GM18517 (cell line): ENCODE results near the gene CAPN11.

ENCODE experiments used
- ATAC-seq: cut with Tn5 transposase; IDR thresholded peaks from one replicate; pipeline ENCODE4 v1.9.1; 2021; ENCODE audit warnings: mild to moderate bottlenecking, moderate library complexity; ENCODE audit not compliant: unreplicated experiment

The CAPN11 gene

DNA sequence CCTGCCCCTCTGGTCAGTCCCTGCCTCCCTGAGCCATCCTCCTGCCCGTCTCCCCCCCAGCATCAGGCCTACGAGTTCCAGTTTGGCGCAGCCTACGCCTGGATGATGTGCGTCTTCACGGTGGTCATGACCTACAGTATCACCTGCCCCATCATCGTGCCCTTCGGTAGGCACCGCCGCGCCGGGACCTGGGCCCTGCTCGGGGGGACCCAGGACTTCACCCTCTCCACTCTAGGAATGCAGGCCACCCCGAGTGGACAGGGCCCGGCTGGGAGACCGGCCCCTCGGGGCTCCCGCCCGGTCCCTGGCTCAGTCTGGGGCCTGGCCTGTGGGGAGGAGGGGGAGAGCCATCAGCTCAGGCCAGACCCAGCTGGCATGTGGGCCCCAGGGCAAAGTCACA is 6.1 kb upstream of the CAPN11 start:
- ATAC-seq: no peak

DNA sequence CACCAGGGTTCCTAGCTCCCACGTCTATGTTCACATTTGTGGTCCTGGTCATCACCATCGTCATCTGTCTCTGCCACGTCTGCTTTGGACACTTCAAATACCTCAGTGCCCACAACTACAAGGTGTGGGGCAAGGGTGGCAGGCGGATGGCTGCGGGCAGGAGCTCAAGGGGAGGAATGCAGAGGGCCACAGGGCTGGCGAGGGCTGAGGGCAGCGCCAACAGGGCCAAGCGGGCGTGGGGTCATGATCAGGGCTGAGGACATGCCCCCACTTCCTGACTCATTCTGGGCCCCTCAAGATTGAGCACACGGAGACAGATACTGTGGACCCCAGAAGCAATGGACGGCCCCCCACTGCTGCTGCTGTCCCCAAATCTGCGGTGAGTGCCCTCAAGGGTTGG is 4.6 kb upstream of the CAPN11 start:
- no peak for ATAC-seq

DNA sequence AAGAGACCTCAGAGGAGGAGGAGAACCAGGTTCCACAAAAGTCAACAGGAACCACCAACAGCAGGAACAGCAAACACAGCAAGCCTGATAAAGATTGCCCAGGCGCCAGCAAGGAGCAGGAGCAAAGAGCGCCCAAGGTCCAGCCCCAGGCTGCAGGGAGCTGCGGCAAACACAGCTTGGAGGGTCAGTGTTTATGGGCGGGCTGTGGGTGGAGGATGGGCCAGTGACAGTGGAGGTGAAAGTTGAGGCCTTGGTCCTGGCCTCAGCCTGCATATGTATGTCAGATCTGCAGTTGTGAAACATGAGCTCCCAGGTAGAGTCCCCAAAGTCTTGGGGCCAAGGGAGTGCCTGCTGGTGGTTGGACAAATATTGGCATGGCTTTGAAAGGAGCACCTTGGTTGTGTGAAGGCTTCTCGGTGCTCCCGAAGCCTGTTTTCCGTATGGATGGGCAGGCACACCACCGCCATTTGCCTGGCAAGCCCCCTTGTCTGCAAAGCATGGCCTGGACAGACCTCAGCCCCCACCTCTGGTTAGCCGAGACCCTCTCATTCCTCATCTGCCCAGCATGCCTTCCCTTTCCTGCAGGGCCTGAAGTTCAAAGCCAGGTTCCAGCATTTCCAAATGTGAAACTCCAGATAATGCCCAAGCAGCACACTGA is 2.0 kb upstream of the CAPN11 start:
- ATAC-seq: no peak

DNA sequence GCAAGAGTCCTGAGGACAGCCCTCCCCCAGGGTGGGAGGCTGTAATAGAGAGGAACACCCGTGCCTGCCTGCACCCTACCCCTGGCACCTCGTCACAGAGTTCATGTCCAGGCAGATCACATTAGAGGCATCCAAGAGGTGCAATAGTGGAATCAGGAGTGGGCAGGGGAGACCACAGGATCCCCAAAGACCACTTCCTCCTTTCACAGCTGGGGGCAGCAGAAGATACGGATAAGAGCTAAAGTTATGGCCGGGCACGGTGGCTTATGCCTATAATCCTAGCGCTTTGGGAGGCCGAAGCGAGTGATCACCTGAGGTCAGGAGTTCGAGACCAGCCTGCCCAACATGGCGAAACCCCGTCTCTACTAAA is 1.5 kb upstream of the CAPN11 start:
- ATAC-seq: no peak

DNA sequence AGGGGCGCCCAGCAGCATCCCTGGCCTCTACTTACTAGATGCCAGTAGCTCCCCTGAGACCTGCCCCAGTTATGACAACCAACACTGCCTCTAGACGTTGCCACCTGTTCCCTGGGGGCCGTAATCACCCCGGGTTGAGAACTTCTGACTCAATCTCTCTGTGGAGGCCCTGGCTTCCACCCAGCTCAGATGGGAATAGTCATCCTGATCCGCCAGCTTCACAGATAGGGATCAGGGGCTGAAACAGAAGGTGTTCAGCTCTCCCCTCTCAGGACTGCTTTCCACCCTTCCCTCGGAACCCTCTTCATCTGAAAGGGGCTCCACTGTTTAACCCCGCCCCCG is 3.3 kb downstream of the CAPN11 start:
- ATAC-seq: no peak

DNA sequence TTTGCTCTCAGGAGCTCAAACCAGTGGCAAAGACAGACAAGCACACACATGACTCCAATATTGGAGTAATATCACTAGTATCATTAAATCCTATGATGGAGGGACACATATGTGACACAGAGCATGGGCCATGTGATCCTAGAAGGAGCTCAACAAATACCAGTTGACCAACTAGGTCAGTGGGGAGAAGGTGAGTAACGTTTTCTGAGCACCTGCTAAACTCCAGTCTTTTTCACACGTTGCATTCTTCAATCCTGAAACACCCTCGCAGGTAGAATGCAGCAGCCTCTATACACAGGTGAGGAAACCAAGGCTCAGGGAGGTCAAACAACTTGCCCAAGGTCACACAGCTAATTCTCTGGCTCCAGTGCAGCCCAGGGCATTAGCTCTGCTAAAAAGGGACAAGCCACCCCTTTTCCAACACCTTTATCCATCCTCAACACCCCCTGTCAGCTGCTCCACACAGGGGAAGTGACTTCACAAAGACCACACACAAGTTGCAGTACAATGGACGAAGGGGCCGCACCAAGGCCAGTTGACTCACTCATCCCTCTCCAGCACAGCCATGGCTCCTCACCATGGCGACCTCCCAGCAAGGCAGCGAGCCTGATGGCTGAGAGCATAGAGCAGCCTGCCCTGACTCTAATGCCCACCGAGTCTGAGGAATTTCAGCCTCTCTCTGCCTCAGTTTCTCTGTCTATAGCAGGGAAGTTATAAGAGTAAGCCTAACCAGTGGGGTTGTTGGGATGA is 4.4 kb downstream of the CAPN11 start:
- no peak for ATAC-seq

DNA sequence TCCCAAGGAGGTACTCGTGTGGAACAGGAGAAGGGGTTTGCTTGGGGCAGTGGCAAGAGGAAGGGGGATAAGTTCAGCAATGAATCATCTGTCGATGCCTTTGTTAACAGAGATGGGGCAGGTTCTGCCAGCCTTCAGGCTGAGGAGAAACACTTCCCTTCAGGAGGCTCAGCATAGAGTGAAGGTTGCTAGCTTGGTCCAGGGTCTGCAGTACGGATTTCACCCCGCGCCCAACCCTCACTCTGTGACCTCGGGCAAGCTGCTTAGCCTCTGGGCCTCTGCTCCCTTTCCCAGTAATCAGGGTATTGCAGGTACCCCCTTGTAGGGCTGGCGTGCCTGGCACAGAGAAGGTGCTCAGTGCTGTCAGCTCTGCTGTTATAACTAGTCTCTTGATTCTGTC is 7.5 kb downstream of the CAPN11 start:
- ATAC-seq: no peak

DNA sequence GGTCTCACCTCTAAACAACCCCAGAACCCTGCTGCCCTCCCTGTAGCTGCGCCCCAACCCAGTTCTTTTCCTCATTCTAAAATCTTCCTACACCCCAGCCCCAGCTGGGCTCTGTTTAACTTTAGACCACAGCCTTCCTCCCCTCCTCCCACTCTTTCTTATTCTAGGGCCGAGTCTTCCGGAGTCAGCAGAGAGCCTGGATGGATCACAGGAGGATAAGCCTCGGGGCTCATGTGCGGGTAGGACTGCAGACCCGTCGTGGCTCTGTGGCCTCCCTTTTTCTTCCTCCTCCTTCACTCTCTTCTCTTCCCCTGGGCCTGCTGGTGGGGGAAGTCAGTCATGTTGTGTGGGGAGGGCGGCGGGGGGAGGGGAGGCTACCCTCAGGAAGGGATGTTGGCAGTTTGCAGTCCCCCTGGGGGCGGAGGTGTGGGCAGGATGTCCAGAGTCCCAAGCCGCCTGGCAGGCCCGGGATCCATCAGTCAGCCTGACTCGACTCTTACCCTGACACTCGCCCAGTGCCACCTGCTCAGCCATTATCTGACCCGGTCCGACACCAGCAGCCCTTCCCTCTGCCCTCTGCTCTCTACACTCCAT is 8.1 kb downstream of the CAPN11 start:
- ATAC-seq: no peak

DNA sequence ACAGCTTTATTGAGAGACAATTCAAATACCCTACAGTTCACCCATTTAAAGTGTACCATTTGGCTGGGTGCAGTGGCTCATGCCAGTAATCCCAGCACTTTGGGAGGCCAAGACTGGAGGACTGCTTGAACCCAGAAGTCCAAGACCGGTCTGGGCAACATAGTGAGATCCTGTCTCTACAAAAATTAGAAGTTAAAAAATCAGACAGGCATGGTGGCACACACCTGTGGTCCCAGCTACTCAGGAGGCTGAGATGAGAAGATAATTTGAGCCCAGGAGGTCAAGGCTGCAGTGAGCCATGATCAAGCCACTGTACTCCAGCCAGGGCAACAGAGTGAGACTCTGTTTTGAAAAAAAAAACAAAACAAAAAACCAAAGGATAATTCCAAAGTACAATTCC is 8.9 kb downstream of the CAPN11 start:
- ATAC-seq: no peak

DNA sequence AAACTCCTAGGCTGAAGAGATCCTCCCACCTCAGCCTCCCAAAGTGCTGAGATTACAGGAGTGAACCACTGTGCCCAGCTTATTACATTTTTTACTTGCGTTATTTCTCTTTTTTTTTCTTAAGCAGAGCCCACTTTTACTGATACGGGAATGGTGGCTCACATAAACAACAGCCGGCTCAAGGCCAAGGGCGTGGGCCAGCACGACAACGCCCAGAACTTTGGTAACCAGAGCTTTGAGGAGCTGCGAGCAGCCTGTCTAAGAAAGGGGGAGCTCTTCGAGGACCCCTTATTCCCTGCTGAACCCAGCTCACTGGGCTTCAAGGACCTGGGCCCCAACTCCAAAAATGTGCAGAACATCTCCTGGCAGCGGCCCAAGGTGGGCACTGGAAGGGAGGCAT is 10.5 kb downstream of the CAPN11 start:
- no peak for ATAC-seq

DNA sequence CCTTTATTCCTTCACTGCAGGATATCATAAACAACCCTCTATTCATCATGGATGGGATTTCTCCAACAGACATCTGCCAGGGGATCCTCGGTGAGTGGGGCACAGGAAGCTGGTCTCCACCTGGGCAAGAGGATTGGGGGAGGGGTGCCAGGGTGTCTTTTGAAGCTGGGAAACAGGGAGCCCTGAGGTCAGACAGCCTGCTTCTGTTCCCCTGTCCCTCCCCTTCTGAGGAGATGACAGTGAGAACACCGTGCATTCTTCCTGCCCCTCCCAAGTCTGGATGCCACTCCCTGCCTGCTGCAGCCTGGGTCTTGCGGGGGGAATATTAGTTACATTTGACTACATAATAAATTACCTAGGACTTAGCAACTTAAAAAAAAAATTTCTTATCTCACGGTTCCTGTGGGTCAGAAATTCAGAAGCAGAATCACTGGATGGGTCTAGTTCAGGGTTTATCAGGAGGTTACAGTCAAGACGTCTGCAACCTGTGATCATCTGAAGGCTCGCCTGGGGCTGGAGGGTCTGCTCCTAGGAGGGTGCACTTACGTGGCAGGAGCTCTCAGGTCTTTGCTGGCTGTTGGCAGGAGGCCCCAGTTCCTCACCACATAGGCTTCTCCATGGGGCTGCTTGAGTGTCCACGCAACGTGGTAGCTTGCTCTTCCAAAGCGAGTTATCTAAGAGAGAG is 11.4 kb downstream of the CAPN11 start:
- no peak for ATAC-seq

DNA sequence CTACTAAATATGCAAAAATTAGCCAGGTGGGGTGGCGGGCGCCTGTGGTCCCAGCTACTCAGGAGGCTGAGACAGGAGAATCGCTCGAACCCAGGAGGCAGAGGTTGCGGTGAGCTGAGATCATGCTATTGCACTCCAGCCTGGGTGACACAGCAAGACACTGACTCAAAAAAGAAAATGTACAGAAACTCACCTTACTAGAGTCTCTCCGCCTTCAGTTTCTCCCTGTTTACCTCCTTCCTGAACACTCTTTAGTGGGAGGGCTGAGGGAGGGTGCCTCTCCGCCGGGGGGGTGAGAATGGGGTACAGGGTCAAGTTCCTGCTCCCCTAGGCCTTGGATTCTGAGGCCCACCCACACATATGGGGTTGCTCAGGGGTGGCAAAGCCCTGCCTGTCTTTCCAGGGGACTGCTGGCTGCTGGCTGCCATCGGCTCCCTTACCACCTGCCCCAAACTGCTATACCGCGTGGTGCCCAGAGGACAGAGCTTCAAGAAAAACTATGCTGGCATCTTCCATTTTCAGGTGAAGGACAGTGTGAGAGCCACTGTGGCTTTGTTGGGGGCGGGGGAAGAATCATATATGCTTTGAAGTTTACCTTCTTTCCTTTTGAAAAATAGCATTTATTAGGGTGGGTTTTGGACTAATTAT is 13.4 kb downstream of the CAPN11 start:
- no peak for ATAC-seq

DNA sequence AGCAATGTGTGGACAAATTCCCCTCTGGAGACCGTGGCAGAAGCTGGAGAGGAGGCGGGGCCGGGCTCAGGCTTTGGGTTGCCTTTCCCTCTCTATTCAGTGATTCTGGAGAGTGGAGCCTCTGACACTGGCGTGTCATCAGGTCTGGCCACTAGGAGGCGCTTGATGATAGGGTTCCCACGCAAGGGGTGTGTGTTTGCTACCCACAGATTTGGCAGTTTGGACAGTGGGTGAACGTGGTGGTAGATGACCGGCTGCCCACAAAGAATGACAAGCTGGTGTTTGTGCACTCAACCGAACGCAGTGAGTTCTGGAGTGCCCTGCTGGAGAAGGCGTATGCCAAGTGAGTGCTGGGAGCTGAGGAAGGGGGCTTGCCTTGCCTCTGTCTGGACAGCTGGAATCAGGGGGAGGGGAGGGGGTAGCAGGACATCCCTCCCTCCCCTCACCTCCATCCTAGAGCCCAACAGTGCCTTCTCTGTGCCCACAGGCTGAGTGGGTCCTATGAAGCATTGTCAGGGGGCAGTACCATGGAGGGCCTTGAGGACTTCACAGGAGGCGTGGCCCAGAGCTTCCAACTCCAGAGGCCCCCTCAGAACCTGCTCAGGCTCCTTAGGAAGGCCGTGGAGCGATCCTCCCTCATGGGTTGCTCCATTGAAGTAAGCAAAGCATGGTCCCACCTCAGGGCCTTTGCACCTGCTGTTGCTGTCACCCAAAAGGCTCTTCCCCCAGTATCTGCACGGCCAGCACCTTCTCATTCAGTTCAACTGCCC is 14.3 kb downstream of the CAPN11 start:
- ATAC-seq: peak; percentile 60

DNA sequence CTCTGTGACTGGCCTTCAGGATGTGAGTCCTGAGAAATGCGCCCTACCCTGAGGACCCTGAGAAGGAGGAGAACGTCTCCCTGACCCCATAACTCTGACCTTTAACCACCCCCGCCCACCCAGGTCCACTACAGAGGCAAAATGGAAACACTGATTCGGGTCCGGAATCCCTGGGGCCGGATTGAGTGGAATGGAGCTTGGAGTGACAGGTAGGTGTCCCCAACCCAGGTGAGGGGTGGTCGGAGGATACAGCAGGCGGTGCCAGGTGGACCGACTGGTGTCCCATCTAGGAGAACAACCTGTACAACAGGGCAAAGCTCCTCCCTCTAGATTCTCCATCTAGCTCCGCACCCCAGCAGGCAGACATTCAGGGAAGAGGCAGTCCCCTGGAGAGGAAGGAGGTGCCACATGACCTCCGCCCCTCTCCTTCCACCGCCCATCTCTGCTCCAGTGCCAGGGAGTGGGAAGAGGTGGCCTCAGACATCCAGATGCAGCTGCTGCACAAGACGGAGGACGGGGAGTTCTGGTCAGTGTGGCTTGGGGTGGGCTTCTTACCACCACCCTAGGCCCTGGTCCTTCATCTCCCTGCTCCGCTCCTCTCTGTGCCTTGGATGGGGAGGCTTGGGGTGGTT is 17.6 kb downstream of the CAPN11 start:
- no peak for ATAC-seq

DNA sequence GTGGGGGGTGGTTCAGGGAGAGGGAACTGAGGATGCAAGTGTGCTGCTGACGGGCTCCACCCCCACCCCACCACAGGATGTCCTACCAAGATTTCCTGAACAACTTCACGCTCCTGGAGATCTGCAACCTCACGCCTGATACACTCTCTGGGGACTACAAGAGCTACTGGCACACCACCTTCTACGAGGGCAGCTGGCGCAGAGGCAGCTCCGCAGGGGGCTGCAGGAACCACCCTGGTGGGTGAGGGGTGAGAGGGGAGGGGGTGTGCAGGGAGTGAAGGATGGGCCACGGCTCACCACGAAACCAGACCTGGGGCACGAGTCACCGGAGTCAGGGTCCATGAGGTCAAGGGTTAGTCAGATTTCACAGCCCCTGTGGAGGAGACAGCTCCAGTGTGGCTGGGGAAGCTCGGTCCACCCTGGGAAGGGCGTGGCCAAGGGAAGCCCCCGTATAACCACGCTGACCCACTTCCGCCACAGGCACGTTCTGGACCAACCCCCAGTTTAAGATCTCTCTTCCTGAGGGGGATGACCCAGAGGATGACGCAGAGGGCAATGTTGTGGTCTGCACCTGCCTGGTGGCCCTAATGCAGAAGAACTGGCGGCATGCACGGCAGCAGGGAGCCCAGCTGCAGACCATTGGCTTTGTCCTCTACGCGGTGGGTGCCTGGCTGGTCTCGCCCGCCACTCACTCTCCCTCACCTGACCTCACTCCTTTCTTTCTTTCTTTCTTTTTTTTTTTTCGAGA is 18.3 kb downstream of the CAPN11 start:
- ATAC-seq: peak; percentile 47

DNA sequence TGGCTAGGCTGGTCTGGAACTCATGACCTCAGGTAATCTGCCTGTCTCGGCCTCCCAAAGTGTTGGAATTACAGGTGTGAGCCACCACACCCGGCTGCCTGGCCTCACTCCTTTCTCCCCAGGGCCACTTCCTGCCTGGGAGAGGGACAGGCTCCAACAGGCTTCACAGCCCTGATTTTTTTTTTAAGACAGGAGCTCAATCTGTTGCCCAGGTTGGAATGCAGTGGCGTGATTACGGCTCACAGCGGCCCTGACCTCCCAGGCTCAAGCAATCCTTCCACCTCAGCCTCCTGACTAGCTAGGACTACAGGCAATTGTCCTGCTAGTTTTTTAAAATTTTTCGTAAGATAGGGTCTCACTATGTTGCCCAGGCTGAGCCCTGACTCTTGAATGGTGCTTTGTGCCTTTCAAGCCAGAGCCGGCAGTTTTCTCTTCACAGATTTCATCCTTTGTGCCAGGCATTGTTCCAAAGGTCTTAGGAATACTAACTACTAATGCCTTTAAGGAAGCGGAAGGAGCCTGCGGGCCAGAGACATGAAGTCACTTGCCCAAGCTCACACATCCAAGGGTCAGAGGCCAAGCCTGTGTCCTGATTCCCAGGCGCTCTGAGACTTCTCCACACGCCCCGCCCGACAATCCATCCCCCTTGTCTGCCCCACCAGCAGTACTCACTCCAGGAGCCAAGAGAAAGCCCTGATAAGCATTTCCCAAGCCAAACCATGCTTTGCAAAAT is 19.2 kb downstream of the CAPN11 start:
- no peak for ATAC-seq

DNA sequence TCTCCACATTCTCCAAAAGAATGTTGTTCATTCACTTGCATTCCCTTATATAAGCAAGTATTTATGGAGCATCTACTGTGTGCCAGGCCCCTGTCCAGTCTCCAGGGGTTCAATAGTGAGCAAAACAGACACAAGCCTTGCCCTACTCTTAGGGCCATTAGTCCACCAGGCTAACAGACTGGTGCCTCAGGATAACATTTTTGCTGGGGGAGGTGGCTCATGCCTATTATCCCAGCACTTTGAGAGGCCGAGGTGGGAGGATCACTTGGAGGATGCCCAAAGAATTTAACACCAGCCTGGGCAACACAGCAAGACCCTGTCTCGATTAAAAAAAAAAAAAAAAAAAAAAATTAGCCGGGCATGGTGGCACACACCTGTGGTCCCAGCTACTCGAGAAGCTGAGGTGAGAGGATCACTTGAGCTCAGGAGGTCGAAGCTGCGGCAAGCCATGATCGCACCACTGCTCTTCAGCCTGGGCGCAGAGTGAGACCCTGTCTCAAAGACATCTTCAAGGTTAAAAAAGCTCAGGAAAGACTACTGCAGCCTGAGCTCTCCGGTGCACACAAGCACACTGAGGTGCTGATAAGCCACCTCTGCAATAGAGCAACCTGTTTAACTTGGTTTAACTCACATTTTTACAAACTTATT is 19.9 kb downstream of the CAPN11 start:
- no peak for ATAC-seq

DNA sequence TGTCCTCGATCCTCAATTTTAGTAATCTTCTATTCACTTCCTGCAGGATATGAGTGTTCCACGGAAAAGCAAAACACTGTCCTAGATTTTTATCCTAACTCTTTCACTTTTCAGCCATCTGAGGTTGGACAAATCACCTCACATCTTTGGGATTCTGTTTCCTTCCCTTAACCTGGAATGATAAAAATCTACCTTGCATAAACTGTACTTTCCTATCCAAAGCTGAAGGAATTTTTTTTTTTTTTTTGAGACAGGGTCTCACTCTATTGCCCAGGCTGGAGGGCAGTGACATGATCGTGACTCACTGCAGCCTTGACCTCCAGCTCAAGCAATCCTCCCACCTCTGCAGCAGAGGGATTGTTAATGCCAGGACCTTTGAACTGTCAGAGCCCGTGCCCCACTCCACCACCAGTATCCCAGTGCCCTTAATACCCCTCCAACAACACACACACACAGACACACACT is 20.5 kb downstream of the CAPN11 start:
- no peak for ATAC-seq
